ENCODE data around the gene ADORA2A.

The ADORA2A gene

GRCh38 chr22:24455039-24455438, 27.6 kb downstream of the ADORA2A start:
- TF ChIP-seq CTCF (IDR thresholded peaks at IDR 0.05; ENCODE audit: borderline replicate concordance, control extremely low read depth, extremely low read depth, insufficient read depth, missing control alignments), result no peak
- DNase-seq (ENCODE audit: low spot score), result no peak
- in situ Hi-C loops (cut with MboI; ENCODE audit: low sequenced_read_pairs, unreplicated experiment), result no loop called here

- TF ChIP-seq CTCF (IDR thresholded peaks at IDR 0.05; ENCODE audit: borderline replicate concordance, control extremely low read depth, extremely low read depth, insufficient read depth, missing control alignments), result no peak
- in situ Hi-C loops (cut with MboI; ENCODE audit: low sequenced_read_pairs, unreplicated experiment), result no loop called here
- DNase-seq (ENCODE audit: low spot score), result no peak
Measured at GRCh38 chr22:24455751-24456426, 28.5 kb downstream of the ADORA2A start.

GRCh38 chr22:24457894-24458420, 30.6 kb downstream of the ADORA2A start:
- in situ Hi-C loops (cut with MboI; ENCODE audit: low sequenced_read_pairs, unreplicated experiment), result no loop called here
- DNase-seq (ENCODE audit: low spot score), result no peak
- no peak for TF ChIP-seq CTCF (IDR thresholded peaks at IDR 0.05; ENCODE audit: borderline replicate concordance, control extremely low read depth, extremely low read depth, insufficient read depth, missing control alignments)

- no peak for DNase-seq (ENCODE audit: low spot score)
- in situ Hi-C loops (cut with MboI; ENCODE audit: low sequenced_read_pairs, unreplicated experiment), result no loop called here
- no peak for TF ChIP-seq CTCF (IDR thresholded peaks at IDR 0.05; ENCODE audit: borderline replicate concordance, control extremely low read depth, extremely low read depth, insufficient read depth, missing control alignments)
Measured at GRCh38 chr22:24459911-24460310, 32.5 kb downstream of the ADORA2A start.

GRCh38 chr22:24460418-24461089, 33.2 kb downstream of the ADORA2A start:
- TF ChIP-seq CTCF (IDR thresholded peaks at IDR 0.05; ENCODE audit: borderline replicate concordance, control extremely low read depth, extremely low read depth, insufficient read depth, missing control alignments), result no peak
- peak; percentile 48 for DNase-seq (ENCODE audit: low spot score)
- in situ Hi-C loops (cut with MboI; ENCODE audit: low sequenced_read_pairs, unreplicated experiment), result no loop called here

- peak; percentile 36 for DNase-seq (ENCODE audit: low spot score)
- in situ Hi-C loops (cut with MboI; ENCODE audit: low sequenced_read_pairs, unreplicated experiment), result no loop called here
- TF ChIP-seq CTCF (IDR thresholded peaks at IDR 0.05; ENCODE audit: borderline replicate concordance, control extremely low read depth, extremely low read depth, insufficient read depth, missing control alignments), result no peak
Measured at GRCh38 chr22:24463071-24463760, 35.8 kb downstream of the ADORA2A start.
